PC-3 (cell line): ENCODE data around the gene MYO5A. TPM values are rescaled to one million over a fixed set of nuclear protein-coding genes. Genes with fewer than 3 reads are reported as not detected.
A peak's percentile ranks its signal among the peaks of the same experiment; 100 is the strongest.
"Not testable (repeated sequence)": the region's sequence is repeated elsewhere in the genome, so short reads cannot be mapped to it uniquely, and the experiment has no call there.

Experiments
- ATAC-seq: fragments of 200-7000 bp; cut with Tn5 transposase; 2 replicates; pipeline ENCODE4 v1.9.1; 2020; ENCODE audit warnings: mild to moderate bottlenecking, moderate library complexity
- BruUV-seq: library from RNA; stranded (reverse); fragments of 400-500 nt; replicated peaks from 2 replicates; lab custom pipeline; 2021; lab: Mats Ljungman, UMichigan
- CTCF ChIA-PET: fragments of 300-600 bp; sonication (Branson Sonifier 250); formaldehyde crosslinking; loops from one replicate; lab custom pipeline; 2022; ENCODE audit warnings: antibody characterized with exemption; lab: Charles Lee
- POLR2A ChIA-PET: fragments of 300-600 bp; sonication (Branson Sonifier 250); formaldehyde crosslinking; loops from one replicate; lab custom pipeline; 2022; ENCODE audit warnings: antibody characterized with exemption; ENCODE audit not compliant: unreplicated experiment; lab: Charles Lee
- DNase-seq: peaks from one replicate; pipeline ENCODE4 v3.0.0-alpha.2; 2015
- H2AFZ ChIP-seq: fragments of 300-600 bp; sonication (generic); 2 replicates; pipeline ENCODE4 v1.6.0; 2016; ENCODE audit warnings: antibody characterized with exemption, low read length
- H3F3A ChIP-seq: fragments of 300-600 bp; sonication (generic); one replicate; pipeline ENCODE4 v1.6.0; 2017; ENCODE audit warnings: antibody characterized with exemption, low read length, control low read depth, mild to moderate bottlenecking; ENCODE audit not compliant: unreplicated experiment
- H3K27ac ChIP-seq: fragments of 300-600 bp; sonication (generic); 2 replicates; pipeline ENCODE4 v1.5.1; 2016; ENCODE audit warnings: mild to moderate bottlenecking, low read length
- H3K27me3 ChIP-seq: fragments of 300-600 bp; sonication (generic); 2 replicates; pipeline ENCODE4 v1.6.1; 2016; ENCODE audit warnings: low read length, mixed read lengths
- H3K36me3 ChIP-seq: fragments of 300-600 bp; sonication (generic); 2 replicates; pipeline ENCODE4 v1.6.1; 2016; ENCODE audit warnings: low read depth, mixed run types, low read length, mixed read lengths
- H3K4me1 ChIP-seq: fragments of 300-600 bp; sonication (generic); 2 replicates; pipeline ENCODE4 v1.5.1; 2016; ENCODE audit warnings: low read length; ENCODE audit not compliant: insufficient read depth
- H3K4me2 ChIP-seq: fragments of 300-600 bp; sonication (generic); 2 replicates; pipeline ENCODE4 v1.6.0; 2016; ENCODE audit warnings: low read length
- H3K4me3 ChIP-seq: fragments of 300-600 bp; sonication (generic); 2 replicates; pipeline ENCODE4 v1.5.1; 2016; ENCODE audit warnings: mild to moderate bottlenecking, low read length, mixed read lengths
- H3K79me2 ChIP-seq: fragments of 300-600 bp; sonication (generic); 2 replicates; pipeline ENCODE4 v1.6.1; 2017; ENCODE audit warnings: low read length, mixed read lengths
- H3K9ac ChIP-seq: fragments of 300-600 bp; sonication (generic); 2 replicates; pipeline ENCODE4 v1.6.0; 2016; ENCODE audit warnings: mild to moderate bottlenecking, low read length
- H3K9me2 ChIP-seq: fragments of 300-600 bp; sonication (generic); replicated peaks from 2 replicates; pipeline ENCODE4 v1.6.1; 2016; ENCODE audit warnings: mixed run types, low read length, mixed read lengths
- H3K9me3 ChIP-seq: fragments of 300-600 bp; sonication (generic); 2 replicates; pipeline ENCODE4 v1.6.1; 2016; ENCODE audit warnings: low read length, mixed read lengths
- H4K20me1 ChIP-seq: fragments of 300-600 bp; sonication (generic); 2 replicates; pipeline ENCODE4 v1.6.1; 2016; ENCODE audit warnings: low read length, mixed read lengths
- EZH2 ChIP-seq: fragments of 300-600 bp; sonication (generic); IDR thresholded peaks from one replicate; pipeline ENCODE4 v1.6.1; 2017; ENCODE audit warnings: antibody characterized with exemption, mild to moderate bottlenecking, low read length; ENCODE audit not compliant: unreplicated experiment
- EZH2phosphoT487 ChIP-seq: fragments of 300-600 bp; sonication (generic); IDR thresholded peaks from 2 replicates; pipeline ENCODE4 v1.6.1; 2018; ENCODE audit warnings: mild to moderate bottlenecking, antibody characterized with exemption, low read length, borderline replicate concordance
- intact Hi-C: fragments of 100-400 bp; cut with micrococcal nuclease; formaldehyde crosslinking; loops from 2 replicates; pipeline ENCODE4 v1.9.0; 2023
- total RNA-seq: library from RNA; depleted of rRNA; stranded (reverse); fragments of >200 nt; gene quantifications from 2 replicates; pipeline ENCODE4 v1.2.3, GENCODE V29; 2014
- TF ChIP-seq, protein P1 (sequence below): fragments of 300-600 bp; sonication (generic); conservative IDR thresholded peaks from 2 replicates; pipeline ENCODE4 v1.5.1; 2017; ENCODE audit warnings: antibody characterized with exemption, low read depth, mild to moderate bottlenecking, low read length

The MYO5A gene
- total RNA-seq, 1 experiment from 2014 or later: 42.1 TPM

- TF ChIP-seq EZH2 (no peak), EZH2phosphoT487 (no peak)
- TF ChIP-seq, protein P1, sequence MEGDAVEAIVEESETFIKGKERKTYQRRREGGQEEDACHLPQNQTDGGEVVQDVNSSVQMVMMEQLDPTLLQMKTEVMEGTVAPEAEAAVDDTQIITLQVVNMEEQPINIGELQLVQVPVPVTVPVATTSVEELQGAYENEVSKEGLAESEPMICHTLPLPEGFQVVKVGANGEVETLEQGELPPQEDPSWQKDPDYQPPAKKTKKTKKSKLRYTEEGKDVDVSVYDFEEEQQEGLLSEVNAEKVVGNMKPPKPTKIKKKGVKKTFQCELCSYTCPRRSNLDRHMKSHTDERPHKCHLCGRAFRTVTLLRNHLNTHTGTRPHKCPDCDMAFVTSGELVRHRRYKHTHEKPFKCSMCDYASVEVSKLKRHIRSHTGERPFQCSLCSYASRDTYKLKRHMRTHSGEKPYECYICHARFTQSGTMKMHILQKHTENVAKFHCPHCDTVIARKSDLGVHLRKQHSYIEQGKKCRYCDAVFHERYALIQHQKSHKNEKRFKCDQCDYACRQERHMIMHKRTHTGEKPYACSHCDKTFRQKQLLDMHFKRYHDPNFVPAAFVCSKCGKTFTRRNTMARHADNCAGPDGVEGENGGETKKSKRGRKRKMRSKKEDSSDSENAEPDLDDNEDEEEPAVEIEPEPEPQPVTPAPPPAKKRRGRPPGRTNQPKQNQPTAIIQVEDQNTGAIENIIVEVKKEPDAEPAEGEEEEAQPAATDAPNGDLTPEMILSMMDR: no peak
- peak overlapping the region; percentile 82 for H3K9ac ChIP-seq
- DNase-seq (peak; percentile 93), ATAC-seq (peak; percentile 91)
- peak overlapping the region; percentile 67 for H3K4me2 ChIP-seq
- H2AFZ ChIP-seq: no peak overlapping the region
- peaks cover 77% of the 10 kb centered on the region for H3K79me2 ChIP-seq
- peak overlapping the region; percentile 30; the same call in 1 of the 2 replicates for H3K4me3 ChIP-seq
- peaks cover 44% of the 10 kb centered on the region for H3K4me1 ChIP-seq
- H4K20me1 ChIP-seq: no peaks in the 10 kb centered on the region
- H3K36me3 ChIP-seq: no peaks in the 10 kb centered on the region; the same call in 1 of the 2 replicates
- intact Hi-C loops: loop anchor here (2.0 kb wide), 2 partner anchors 31 to 43 kb away; no protein-coding TSS in a partner anchor
- H3K27ac ChIP-seq: peak overlapping the region; percentile 98
- H3K9me2 ChIP-seq: no peaks in the 10 kb centered on the region
- POLR2A ChIA-PET: interaction anchor here (0.5 to 0.6 kb wide), 2 partner anchors 18 to 28 kb away, joined by 3 read pairs; no protein-coding TSS in a partner anchor
- H3F3A ChIP-seq: peaks cover 2% of the 10 kb centered on the region
- H3K9me3 ChIP-seq: no peaks in the 10 kb centered on the region
- H3K27me3 ChIP-seq: no peaks in the 10 kb centered on the region
- CTCF ChIA-PET: interaction anchor here (1.8 kb wide), 1 partner anchor 27 kb away, joined by 9 read pairs; no protein-coding TSS in a partner anchor
- TSS peak; percentile 84 for BruUV-seq
Measured at GRCh38 chr15:52288051-52288942, 240.4 kb downstream of the MYO5A start.

- BruUV-seq: no TSS peak
- H3K9ac ChIP-seq: peak overlapping the region; percentile 82
- DNase-seq (peak; percentile 34), ATAC-seq (peak; percentile 39)
- H3K27ac ChIP-seq: peak overlapping the region; percentile 98
- H3K4me3 ChIP-seq: no peak overlapping the region
- no peak overlapping the region for H2AFZ ChIP-seq
- H3K36me3 ChIP-seq: no peaks in the 10 kb centered on the region; the same call in 1 of the 2 replicates
- H3F3A ChIP-seq: peaks cover 2% of the 10 kb centered on the region
- H3K4me2 ChIP-seq: peak overlapping the region; percentile 67; the same call in 1 of the 2 replicates
- no peaks in the 10 kb centered on the region for H3K9me2 ChIP-seq
- ChIA-PET POLR2A (interaction anchor here (0.5 kb wide), 1 partner anchor 137 kb away, joined by 6 read pairs; no protein-coding TSS in a partner anchor), CTCF (no interaction called here)
- H3K27me3 ChIP-seq: no peaks in the 10 kb centered on the region
- H3K9me3 ChIP-seq: no peaks in the 10 kb centered on the region
- H3K79me2 ChIP-seq: peaks cover 76% of the 10 kb centered on the region
- peaks cover 42% of the 10 kb centered on the region for H3K4me1 ChIP-seq
- no peaks in the 10 kb centered on the region for H4K20me1 ChIP-seq
- intact Hi-C loops: no loop called here
- TF ChIP-seq, protein P1: no peak
- no peak for TF ChIP-seq EZH2phosphoT487
- no peak for TF ChIP-seq EZH2
Measured at GRCh38 chr15:52287114-52287513, 241.6 kb downstream of the MYO5A start.

DNA sequence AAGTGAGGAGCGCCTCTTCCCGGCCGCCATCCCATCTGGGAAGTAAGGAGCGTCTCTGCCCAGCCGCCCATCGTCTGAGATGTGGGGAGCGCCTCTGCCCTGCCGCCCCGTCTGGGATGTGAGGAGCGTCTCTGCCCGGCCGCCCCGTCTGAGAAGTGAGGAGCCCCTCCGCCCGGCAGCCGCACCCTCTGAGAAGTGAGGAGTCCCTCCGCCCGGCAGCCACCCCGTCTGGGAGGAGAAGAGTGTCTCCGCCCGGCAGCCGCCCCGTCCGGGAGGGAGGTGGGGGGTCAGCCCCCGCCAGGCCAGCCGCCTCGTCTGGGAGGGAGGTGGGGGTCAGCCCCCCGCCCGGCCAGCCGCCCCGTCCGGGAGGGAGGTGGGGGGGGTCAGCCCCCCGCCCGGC is 242.7 kb downstream of the MYO5A start:
- DNase-seq, ATAC-seq, H4K20me1 ChIP-seq, H3K4me3 ChIP-seq, POLR2A ChIA-PET, H3F3A ChIP-seq, BruUV-seq, H3K9me2 ChIP-seq, intact Hi-C loops, H3K9me3 ChIP-seq, CTCF ChIA-PET, H3K36me3 ChIP-seq, H2AFZ ChIP-seq, H3K9ac ChIP-seq, H3K27ac ChIP-seq, H3K27me3 ChIP-seq, H3K4me2 ChIP-seq: not testable (repeated sequence)
- H3K79me2 ChIP-seq: peaks cover 68% of the 10 kb centered on the region
- H3K4me1 ChIP-seq: peaks cover 40% of the 10 kb centered on the region
